Uterus (tissue), 4 donors: Measurements from ENCODE around the gene APOA1. TPM values are rescaled to one million over a fixed set of nuclear protein-coding genes. Genes with fewer than 3 reads are reported as not detected.

Source experiments
- DNase-seq, 2 donors: peaks; one replicate each; pipeline ENCODE4 v3.0.0-alpha.2; 2019 to 2020
- H3K27ac ChIP-seq, 2 donors: fragments of 200-600 bp; sonication (generic); 1 replicate in 1 of 2; 2 replicates in 1 of 2; pipeline ENCODE4 v1.5.1; 2016 to 2018
- H3K27me3 ChIP-seq, 2 donors: fragments of 200-600 bp; sonication (generic); one replicate each; pipeline ENCODE4 v1.5.1; 2018 to 2019; ENCODE audit warnings: control low read depth in 1 of 2
- H3K36me3 ChIP-seq, 2 donors: fragments of 200-600 bp; sonication (generic); one replicate each; pipeline ENCODE4 v1.5.1; 2019; ENCODE audit warnings: control low read depth in 1 of 2
- H3K4me1 ChIP-seq, 2 donors: fragments of 200-600 bp; sonication (generic); one replicate each; pipeline ENCODE4 v1.5.1; 2018 to 2019; ENCODE audit warnings: control low read depth in 1 of 2
- H3K4me3 ChIP-seq, 2 donors: fragments of 200-600 bp; sonication (generic); 1 replicate in 1 of 2; 2 replicates in 1 of 2; pipeline ENCODE4 v1.5.1; 2018 to 2019; ENCODE audit warnings: mild to moderate bottlenecking in 1 of 2
- H3K9me3 ChIP-seq, 2 donors: fragments of 200-600 bp; sonication (generic); one replicate each; pipeline ENCODE4 v1.5.1; 2019; ENCODE audit warnings: control low read depth in 1 of 2
- CTCF ChIP-seq, 4 experiments: fragments of 200-600 bp in 2 of 4; fragments of 450-650 bp in 2 of 4; sonication (generic) in 2 of 4; IDR thresholded peaks; one replicate each; pipeline ENCODE4 v1.5.1; 2016 to 2019; ENCODE audit warnings: antibody characterized with exemption in 4 of 4, mild to moderate bottlenecking in 2 of 4, moderate library complexity in 1 of 4
- POLR2A ChIP-seq, 2 donors: fragments of 450-650 bp; IDR thresholded peaks; one replicate each; pipeline ENCODE4 v1.6.1; 2016; ENCODE audit warnings: antibody characterized with exemption in 2 of 2, mild to moderate bottlenecking in 1 of 2, moderate library complexity in 1 of 2
- intact Hi-C: fragments of 100-400 bp; cut with DNase I; formaldehyde crosslinking; loops from one replicate; pipeline ENCODE4 v1.15.1; 2023; ENCODE audit warnings: low total_unique reads
- total RNA-seq, 4 donors: library from RNA; depleted of rRNA in 3 of 4; stranded (reverse); fragments of >200 nt in 3 of 4; gene quantifications; one replicate each; pipeline versions ENCODE4 v1.1.0 to v1.2.4, GENCODE V29; 2014 to 2023
- donor health status: DM: yes; HTN: yes; CAD: no.

APOA1 gene
- total RNA-seq, 4 donors from 2014 or later, result 2.2 to 3.5 TPM; not detected in 2

DNA sequence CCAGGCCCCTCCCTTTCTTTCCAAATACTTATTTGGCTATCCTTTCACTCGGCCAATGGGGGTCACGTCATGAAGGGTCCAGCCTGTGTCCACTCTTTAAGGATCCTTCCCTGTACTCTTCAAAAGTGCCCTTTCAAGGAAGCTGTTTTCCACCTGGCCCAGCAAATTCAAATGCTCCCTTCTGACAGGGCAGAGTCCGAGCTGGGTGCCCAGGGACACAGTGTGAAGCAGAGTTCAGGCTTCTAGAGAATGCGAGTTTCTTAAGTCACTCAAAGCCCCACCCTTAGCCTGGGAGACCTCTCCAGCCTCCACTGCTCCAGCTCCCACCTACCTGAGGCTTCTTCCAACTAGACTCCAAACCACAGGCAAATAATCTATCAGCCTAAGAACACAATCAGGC, 5.5 kb upstream of the APOA1 start:
- Histone ChIP-seq H3K36me3 (no peaks in the 10 kb centered on the region), H3K27me3 (no peaks in the 10 kb centered on the region), H3K27ac (no peak overlapping the region), H3K9me3 (no peaks in the 10 kb centered on the region), H3K4me1 (no peaks in the 10 kb centered on the region), H3K4me3 (no peak overlapping the region)
- TF ChIP-seq POLR2A (IDR thresholded peaks at IDR 0.05) (no peak), CTCF (IDR thresholded peaks at IDR 0.05) (no peak)
- intact Hi-C loops, result no loop called here
- no peak for DNase-seq

DNA sequence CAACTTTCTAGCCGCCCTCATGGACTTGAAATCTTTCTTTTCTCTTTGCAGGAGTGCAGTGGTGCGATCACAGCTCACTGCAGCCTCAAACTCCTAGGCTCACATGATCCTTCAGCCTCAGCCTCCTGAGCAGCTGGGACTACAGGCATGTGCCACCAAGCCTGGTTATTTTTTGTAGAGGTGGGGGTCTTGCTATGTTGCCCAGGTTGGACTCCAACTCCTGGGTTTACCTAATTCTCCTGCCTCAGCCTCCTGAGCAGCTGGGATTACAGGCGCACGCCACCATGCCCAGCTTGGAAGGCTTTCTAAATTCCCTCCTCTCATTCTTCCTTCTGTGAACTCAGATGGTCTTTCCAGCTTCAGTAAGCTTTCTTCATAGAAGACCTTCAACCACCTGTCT, 4.7 kb upstream of the APOA1 start:
- no peaks in the 10 kb centered on the region for H3K27me3 ChIP-seq
- H3K4me3 ChIP-seq, result no peak overlapping the region
- intact Hi-C loops, result no loop called here
- H3K27ac ChIP-seq, result no peak overlapping the region
- no peaks in the 10 kb centered on the region for H3K4me1 ChIP-seq
- H3K36me3 ChIP-seq, result no peaks in the 10 kb centered on the region
- TF ChIP-seq CTCF (IDR thresholded peaks at IDR 0.05) (no peak), POLR2A (IDR thresholded peaks at IDR 0.05) (no peak)
- no peak for DNase-seq
- H3K9me3 ChIP-seq, result no peaks in the 10 kb centered on the region

DNA sequence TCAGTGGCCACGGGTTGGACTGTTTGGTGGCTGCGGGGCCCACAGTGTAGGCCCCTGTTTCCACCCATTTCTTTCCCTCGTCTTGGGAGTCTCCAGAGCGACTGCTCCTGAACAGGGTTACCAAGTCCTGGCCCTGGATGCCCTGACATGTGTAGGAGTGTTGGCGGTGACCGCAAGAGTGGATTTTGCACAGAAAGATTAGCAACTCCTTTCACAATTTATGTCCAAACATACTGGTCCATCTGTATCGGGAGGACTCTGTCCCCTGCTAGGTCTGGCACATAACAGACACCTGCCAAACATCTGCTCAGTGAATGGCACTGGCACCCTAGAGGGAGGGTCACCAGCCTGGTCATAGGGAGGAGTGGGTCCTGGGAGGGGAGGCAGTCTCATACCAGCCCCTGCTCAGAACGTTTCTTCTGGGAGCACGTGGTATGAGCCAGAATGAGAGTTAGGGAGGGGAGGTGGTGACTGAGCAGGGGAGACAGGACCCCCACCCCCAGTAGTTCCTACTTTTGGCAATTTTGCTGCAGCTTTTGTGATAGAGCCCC, 3.4 kb upstream of the APOA1 start:
- H3K27ac ChIP-seq, result no peak overlapping the region

DNA sequence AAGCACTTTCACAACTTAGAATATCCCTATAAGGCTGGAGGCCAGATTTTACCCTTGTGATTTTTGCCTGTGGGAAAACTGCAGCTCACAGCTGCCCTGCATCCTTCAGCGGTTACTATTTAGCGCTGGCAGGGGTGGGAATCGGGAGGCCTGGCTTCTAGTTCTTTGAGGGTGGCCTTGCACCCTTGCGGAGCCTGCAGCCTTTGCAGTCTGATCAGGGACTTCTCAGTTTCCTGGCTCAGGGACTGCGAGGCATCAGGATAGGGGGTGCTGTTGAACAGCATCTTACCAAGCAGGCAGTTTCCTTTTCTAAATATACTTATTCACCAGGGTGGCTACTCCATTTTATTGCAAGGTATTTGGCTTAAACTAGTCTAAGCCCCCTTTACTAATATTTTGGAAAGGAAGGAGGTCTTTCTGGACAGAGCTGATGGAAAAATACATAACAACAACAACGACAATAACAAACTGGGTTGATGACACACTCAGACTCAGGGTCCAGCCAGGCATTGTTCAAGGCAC, 2.9 kb upstream of the APOA1 start:
- no peak for DNase-seq
- Histone ChIP-seq H3K4me3 (no peak overlapping the region), H3K4me1 (peaks cover 0 to 4% of the 10 kb centered on the region in 2 donors), H3K36me3 (no peaks in the 10 kb centered on the region), H3K27me3 (no peaks in the 10 kb centered on the region), H3K9me3 (no peaks in the 10 kb centered on the region), H3K27ac (no peak overlapping the region)
- TF ChIP-seq CTCF (IDR thresholded peaks at IDR 0.05) (no peak), POLR2A (IDR thresholded peaks at IDR 0.05) (no peak)
- intact Hi-C loops, result no loop called here

More for the DNA sequence above, 3.4 kb upstream of the APOA1 start:
- TF ChIP-seq CTCF (IDR thresholded peaks at IDR 0.05), result no peak
- TF ChIP-seq POLR2A (IDR thresholded peaks at IDR 0.05), result no peak
- intact Hi-C loops, result no loop called here
- no peaks in the 10 kb centered on the region for H3K27me3 ChIP-seq
- H3K9me3 ChIP-seq, result no peaks in the 10 kb centered on the region
- H3K36me3 ChIP-seq, result no peaks in the 10 kb centered on the region
- DNase-seq, result no peak
- no peaks in the 10 kb centered on the region for H3K4me1 ChIP-seq
- no peak overlapping the region for H3K4me3 ChIP-seq

DNA sequence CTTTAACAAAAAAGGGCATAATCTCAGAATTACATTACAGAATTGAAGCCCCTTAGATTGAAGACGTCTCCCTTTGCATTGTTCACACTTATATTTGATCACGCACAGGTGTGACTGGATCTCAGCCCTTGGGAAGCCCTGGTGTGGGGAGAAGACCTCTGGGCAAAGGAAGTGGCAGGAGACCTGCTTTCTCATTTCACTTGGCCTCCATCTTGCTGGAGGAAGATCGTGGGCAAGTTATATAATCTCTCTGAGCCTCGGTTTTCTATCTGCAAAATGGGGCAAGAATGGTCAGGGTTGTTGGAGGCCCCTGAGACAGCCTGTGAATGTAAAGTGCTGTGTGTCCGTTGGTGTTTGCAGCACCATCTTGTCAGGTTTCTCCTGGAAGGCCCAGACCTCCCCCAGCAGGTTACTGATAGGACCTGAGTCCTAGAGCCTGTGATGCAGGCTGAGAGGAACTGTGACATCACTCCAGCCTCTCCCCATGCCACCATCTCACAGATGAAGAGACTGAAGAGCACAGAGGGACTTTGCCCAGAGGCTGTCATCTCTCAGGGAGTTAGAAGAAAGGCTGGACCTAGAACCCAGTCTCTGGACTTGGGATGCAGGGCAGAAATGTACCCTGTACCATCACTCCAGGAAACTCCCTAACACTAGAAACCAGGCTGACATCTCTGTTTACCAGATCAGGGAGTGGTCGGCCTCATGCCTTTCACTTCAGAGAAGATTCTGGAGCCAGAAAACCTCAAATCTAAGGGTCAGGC, 1.1 kb upstream of the APOA1 start:
- no peak for TF ChIP-seq POLR2A (IDR thresholded peaks at IDR 0.05)
- TF ChIP-seq CTCF (IDR thresholded peaks at IDR 0.05), result no peak
- no peak overlapping the region for H3K27ac ChIP-seq

More for the DNA sequence above, 1.1 kb upstream of the APOA1 start:
- H3K9me3 ChIP-seq, result no peaks in the 10 kb centered on the region
- no peaks in the 10 kb centered on the region for H3K27me3 ChIP-seq
- DNase-seq, result no peak
- H3K36me3 ChIP-seq, result no peaks in the 10 kb centered on the region
- no peak overlapping the region for H3K4me3 ChIP-seq
- H3K4me1 ChIP-seq, result peaks cover 0 to 5% of the 10 kb centered on the region in 2 donors
- intact Hi-C loops, result no loop called here
